ENCODE measurements around the gene DYNLT2B.

DNA sequence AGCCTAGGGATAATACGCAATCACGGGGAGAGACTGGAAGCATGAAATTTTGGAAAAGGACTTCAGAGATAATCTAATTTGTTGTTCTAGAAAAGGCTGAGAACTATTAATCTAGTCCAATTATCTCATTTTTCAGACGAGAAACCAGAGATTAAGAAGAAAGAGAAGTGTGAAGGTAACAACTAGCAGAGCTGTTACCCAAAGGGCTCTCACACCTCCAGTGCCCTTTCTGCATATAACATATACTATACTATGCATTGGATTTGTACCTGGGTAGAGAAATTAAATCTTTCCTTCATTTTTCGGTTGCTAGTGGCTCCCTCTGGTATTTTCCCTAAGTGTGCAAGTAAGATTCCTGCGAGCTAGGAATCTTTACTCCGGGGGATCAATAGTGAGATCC, 33.5 kb upstream of the DYNLT2B start:
- TF ChIP-seq, protein P1, sequence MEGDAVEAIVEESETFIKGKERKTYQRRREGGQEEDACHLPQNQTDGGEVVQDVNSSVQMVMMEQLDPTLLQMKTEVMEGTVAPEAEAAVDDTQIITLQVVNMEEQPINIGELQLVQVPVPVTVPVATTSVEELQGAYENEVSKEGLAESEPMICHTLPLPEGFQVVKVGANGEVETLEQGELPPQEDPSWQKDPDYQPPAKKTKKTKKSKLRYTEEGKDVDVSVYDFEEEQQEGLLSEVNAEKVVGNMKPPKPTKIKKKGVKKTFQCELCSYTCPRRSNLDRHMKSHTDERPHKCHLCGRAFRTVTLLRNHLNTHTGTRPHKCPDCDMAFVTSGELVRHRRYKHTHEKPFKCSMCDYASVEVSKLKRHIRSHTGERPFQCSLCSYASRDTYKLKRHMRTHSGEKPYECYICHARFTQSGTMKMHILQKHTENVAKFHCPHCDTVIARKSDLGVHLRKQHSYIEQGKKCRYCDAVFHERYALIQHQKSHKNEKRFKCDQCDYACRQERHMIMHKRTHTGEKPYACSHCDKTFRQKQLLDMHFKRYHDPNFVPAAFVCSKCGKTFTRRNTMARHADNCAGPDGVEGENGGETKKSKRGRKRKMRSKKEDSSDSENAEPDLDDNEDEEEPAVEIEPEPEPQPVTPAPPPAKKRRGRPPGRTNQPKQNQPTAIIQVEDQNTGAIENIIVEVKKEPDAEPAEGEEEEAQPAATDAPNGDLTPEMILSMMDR (IDR thresholded peaks at IDR 0.05; ENCODE audit: low read length): no peak
- no peak for TF ChIP-seq EZH2phosphoT487 (IDR thresholded peaks at IDR 0.05; ENCODE audit: low read length)

Data from MM.1S (cell line).